ENCODE results near the gene WDPCP.
"Not testable (repeated sequence)": the region's sequence is repeated elsewhere in the genome, so short reads cannot be mapped to it uniquely, and the experiment has no call there.

The WDPCP gene

DNA sequence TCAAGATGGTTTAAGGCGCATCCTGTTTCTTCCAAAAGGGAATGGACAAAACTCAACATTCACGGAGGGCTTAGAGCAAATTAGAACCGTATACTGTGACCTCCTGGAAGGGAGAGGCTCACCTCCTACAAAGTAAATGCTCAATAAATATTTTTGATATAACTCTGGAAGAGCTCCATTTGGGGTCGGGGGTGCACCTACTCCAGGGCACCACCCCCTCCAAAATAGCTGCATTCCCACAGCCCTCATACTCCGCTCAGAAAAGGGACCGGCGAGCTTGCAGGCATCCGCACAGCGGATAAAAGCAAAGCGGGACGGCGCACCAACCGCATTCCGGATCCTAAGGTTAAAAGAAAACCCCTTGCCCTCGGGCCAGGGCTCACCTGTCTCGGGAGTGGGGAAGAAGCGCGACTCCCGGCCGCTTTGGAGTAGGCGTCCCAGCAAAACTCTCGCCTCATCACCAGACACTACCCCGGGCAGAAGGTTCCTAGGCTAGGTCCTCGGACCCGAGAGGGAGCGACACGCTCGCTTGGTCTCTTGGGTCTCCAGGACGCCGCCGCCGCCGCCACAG, 378 bp downstream of the WDPCP start:
- Histone ChIP-seq H3K9me3 (ENCODE audit: low read length) (no peaks in the 10 kb centered on the region), H3K9ac (ENCODE audit: low read length) (peak overlapping the region; percentile 18), H3K27ac (ENCODE audit: low read depth, low read length) (peak overlapping the region; percentile 91), H3K4me1 (ENCODE audit: insufficient read depth, low read length) (peaks cover 30% of the 10 kb centered on the region), H3K36me3 (ENCODE audit: insufficient read depth, low read length) (no peaks in the 10 kb centered on the region), H3K4me3 (ENCODE audit: low read depth in 1 of 2, low read length in 2 of 2) (peak overlapping the region; percentile 80 to 94), H3K27me3 (ENCODE audit: control insufficient read depth in 1 of 2, insufficient read depth in 2 of 2, low read length in 2 of 2) (no peaks in the 10 kb centered on the region)

DNA sequence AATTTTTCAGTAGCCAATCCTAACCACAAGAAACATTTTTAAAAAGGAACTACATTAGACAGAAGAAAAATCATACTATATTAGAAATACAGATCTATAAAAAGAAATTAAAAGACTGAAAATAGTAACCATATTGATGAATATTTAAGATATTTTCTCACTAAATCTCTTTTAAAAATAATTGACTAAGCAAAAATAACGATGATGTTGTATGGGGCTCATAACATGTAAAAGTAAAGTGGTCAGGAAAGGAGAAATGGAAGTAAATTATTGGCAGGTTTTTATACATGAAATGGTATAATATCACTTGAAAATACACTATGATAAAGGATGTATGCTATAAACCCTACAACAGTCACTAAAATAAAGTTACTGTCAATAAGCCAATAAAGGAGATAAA, 5.4 kb downstream of the WDPCP start:
- Histone ChIP-seq H3K9ac (ENCODE audit: low read length) (no peak overlapping the region), H3K27ac (ENCODE audit: low read depth, low read length) (no peak overlapping the region), H3K4me1 (ENCODE audit: insufficient read depth, low read length) (peaks cover 15% of the 10 kb centered on the region), H3K27me3 (ENCODE audit: control insufficient read depth in 1 of 2, insufficient read depth in 2 of 2, low read length in 2 of 2) (no peaks in the 10 kb centered on the region), H3K9me3 (ENCODE audit: low read length) (no peaks in the 10 kb centered on the region), H3K4me3 (ENCODE audit: low read depth in 1 of 2, low read length in 2 of 2) (no peak overlapping the region), H3K36me3 (ENCODE audit: insufficient read depth, low read length) (no peaks in the 10 kb centered on the region)

DNA sequence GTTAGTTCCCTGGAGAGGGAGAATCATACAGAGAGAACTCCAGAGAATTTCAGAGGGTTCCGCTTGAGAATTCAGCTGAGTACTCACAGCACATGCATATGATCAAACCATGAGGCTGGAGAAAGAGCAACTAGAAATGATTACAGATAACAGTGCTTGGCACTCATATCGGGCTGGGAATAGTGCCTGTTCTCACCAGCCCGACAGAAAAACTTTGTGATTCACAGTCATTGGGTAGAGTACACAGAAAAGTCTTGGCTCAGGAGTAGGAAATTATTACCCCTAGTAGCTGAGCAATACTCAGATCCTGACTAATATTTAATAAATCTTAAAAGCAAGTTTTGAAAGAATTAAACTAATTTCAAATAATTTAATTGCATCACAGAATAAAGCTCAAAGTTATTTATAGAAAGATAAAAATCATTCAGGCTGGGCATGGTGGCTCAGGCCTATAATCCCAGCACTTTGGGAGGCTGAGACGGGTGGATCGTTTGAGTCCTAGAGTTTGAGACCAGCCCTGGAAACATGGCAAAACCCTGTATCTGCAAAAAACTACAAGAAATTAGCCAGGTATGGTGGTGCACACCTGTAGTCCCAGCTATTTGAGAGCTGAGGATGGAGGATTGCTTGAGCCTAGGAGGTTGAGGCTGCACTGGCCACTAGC, 6.8 kb downstream of the WDPCP start:
- Histone ChIP-seq H3K9me3 (ENCODE audit: low read length) (no peaks in the 10 kb centered on the region), H3K9ac (ENCODE audit: low read length) (no peak overlapping the region), H3K36me3 (ENCODE audit: insufficient read depth, low read length) (no peaks in the 10 kb centered on the region), H3K27me3 (ENCODE audit: control insufficient read depth in 1 of 2, insufficient read depth in 2 of 2, low read length in 2 of 2) (no peaks in the 10 kb centered on the region), H3K4me1 (ENCODE audit: insufficient read depth, low read length) (peaks cover 9% of the 10 kb centered on the region), H3K4me3 (ENCODE audit: low read depth in 1 of 2, low read length in 2 of 2) (no peak overlapping the region), H3K27ac (ENCODE audit: low read depth, low read length) (peak overlapping the region; percentile 52)

DNA sequence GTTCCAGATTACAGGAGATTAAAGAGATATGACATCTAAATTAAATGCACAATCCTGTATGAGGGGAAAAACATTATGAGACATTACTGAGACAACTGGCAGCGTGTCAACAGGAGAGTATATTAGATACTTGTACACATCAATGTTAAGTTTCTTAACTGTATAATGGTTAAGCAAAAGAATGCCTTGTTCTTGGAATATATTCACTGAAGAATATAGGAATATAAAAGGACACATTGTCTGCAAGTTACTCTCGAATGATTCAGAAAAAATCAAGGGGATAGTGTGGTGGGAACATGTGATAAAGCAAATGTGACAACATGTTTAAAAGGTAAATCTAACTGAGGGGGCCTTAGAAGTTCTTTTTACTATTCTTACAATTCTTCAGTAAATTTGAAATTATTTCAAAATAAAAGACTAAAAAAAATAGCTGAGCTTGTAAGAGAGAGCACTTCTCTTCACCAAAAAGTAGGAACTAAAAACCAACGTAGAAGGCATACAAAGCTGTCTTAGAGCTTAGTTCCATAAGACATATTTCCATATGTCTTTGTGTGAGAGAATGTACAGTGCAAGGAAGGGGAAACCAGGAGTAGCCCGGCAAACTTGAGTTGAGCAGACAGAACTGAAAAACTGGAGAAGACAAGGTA, 7.5 kb downstream of the WDPCP start:
- no peak overlapping the region for H3K9ac ChIP-seq (ENCODE audit: low read length)
- H3K4me1 ChIP-seq (ENCODE audit: insufficient read depth, low read length): peaks cover 9% of the 10 kb centered on the region
- no peaks in the 10 kb centered on the region for H3K9me3 ChIP-seq (ENCODE audit: low read length)
- H3K4me3 ChIP-seq (ENCODE audit: low read depth in 1 of 2, low read length in 2 of 2): no peak overlapping the region
- H3K27ac ChIP-seq (ENCODE audit: low read depth, low read length): peak overlapping the region; percentile 52
- no peaks in the 10 kb centered on the region for H3K27me3 ChIP-seq (ENCODE audit: control insufficient read depth in 1 of 2, insufficient read depth in 2 of 2, low read length in 2 of 2)
- no peaks in the 10 kb centered on the region for H3K36me3 ChIP-seq (ENCODE audit: insufficient read depth, low read length)

DNA sequence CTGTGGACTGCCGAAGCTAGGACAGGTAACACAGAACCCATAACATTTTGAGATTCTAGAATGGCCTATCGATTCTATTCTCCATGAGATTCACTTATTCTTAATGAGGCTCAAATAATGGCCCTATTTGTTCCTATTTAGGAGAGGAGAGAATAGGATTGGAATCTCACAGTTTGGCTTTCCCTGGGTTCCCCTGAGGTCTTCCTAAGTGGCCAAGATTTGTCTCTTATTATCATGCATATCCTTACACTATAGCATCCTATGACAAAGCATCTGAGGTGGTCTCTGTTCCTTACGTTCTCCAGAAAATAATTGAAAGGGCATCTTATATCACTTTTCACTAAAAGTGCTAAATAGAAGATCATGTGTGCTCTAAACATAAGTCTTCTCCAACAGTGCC, 9.5 kb downstream of the WDPCP start:
- no peak overlapping the region for H3K4me3 ChIP-seq (ENCODE audit: low read depth in 1 of 2, low read length in 2 of 2)
- no peaks in the 10 kb centered on the region for H3K9me3 ChIP-seq (ENCODE audit: low read length)
- no peaks in the 10 kb centered on the region for H3K36me3 ChIP-seq (ENCODE audit: insufficient read depth, low read length)
- H3K27ac ChIP-seq (ENCODE audit: low read depth, low read length): no peak overlapping the region
- H3K9ac ChIP-seq (ENCODE audit: low read length): no peak overlapping the region
- H3K27me3 ChIP-seq (ENCODE audit: control insufficient read depth in 1 of 2, insufficient read depth in 2 of 2, low read length in 2 of 2): no peaks in the 10 kb centered on the region
- H3K4me1 ChIP-seq (ENCODE audit: insufficient read depth, low read length): peaks cover 9% of the 10 kb centered on the region

DNA sequence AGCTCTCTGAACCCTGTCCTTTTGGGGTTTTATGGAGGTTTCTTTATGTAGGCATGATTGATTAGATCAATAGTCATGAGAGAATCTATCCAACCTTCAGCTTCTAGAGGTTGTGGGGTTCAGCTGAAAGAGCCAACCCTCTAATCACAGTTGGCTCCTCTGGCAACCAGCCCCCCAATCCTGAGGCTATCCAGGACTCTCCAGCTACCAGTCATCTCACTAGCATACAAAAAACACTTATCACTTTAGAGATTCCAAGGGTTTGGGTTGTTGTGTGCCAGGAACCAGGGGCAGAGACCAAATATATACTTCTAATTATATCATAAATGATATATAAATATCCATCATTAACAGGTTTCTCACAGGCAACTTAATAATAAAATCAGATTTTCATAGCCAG, 11.7 kb downstream of the WDPCP start:
- Histone ChIP-seq H3K9me3 (ENCODE audit: low read length) (no peaks in the 10 kb centered on the region), H3K4me1 (ENCODE audit: insufficient read depth, low read length) (peaks cover 9% of the 10 kb centered on the region), H3K9ac (ENCODE audit: low read length) (no peak overlapping the region), H3K4me3 (ENCODE audit: low read depth in 1 of 2, low read length in 2 of 2) (no peak overlapping the region), H3K36me3 (ENCODE audit: insufficient read depth, low read length) (no peaks in the 10 kb centered on the region), H3K27me3 (ENCODE audit: control insufficient read depth in 1 of 2, insufficient read depth in 2 of 2, low read length in 2 of 2) (no peaks in the 10 kb centered on the region), H3K27ac (ENCODE audit: low read depth, low read length) (no peak overlapping the region)

DNA sequence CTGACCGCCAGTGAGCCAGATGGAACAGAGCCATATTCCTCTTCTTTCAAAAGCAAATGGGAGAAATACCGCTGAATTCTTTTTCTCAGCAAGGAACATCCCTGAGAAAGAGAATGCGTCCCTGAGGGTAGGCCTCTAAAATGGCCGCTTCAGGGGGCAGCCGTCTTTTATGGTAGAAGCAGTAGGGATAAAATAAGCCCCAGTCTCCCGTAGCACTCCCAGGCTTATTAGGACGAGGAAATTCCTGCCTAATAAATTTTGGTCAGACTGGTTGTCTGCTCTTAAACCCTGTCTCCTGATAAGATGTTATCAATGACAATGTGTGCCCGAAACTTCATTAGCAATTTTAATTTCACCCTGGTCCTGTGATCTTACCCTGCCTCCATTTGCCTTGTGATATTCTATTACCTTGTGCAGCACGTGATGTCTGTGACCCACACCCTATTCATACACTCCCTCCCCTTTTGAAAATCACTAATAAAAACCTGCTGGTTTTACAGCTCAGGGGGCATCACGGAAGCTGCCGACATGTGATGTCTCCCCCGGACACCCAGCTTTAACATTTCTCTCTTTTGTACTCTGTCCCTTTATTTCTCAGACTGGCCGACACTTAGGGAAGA, 14.4 kb downstream of the WDPCP start:
- not testable (repeated sequence) for H3K9me3 ChIP-seq (ENCODE audit: low read length); H3K9ac ChIP-seq (ENCODE audit: low read length); H3K27me3 ChIP-seq (ENCODE audit: control insufficient read depth in 1 of 2, insufficient read depth in 2 of 2, low read length in 2 of 2); H3K4me3 ChIP-seq (ENCODE audit: low read depth in 1 of 2, low read length in 2 of 2); H3K36me3 ChIP-seq (ENCODE audit: insufficient read depth, low read length); H3K27ac ChIP-seq (ENCODE audit: low read depth, low read length); H3K4me1 ChIP-seq (ENCODE audit: insufficient read depth, low read length)

DNA sequence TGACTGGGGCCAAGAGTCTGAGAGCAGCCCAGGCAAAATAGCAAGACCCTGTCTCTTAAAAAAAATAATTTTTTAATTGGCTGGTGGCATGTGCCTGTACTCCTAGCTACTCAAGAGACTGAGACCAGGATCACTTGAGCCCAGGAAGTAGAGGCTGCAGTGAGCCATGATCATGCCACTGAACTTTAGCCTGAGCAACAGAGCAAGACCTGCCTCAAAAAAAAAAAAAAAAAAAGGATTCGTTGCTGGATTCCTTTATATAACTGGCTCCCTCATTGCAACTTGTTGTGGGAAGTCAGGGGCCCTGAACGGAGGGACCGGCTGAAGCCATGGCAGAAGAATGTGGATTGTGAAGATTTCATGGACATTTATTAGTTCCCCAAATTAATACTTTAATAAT, 15.3 kb downstream of the WDPCP start:
- H3K27ac ChIP-seq (ENCODE audit: low read depth, low read length); H3K4me3 ChIP-seq (ENCODE audit: low read depth in 1 of 2, low read length in 2 of 2); H3K27me3 ChIP-seq (ENCODE audit: control insufficient read depth in 1 of 2, insufficient read depth in 2 of 2, low read length in 2 of 2); H3K36me3 ChIP-seq (ENCODE audit: insufficient read depth, low read length); H3K4me1 ChIP-seq (ENCODE audit: insufficient read depth, low read length); H3K9ac ChIP-seq (ENCODE audit: low read length); H3K9me3 ChIP-seq (ENCODE audit: low read length): not testable (repeated sequence)

DNA sequence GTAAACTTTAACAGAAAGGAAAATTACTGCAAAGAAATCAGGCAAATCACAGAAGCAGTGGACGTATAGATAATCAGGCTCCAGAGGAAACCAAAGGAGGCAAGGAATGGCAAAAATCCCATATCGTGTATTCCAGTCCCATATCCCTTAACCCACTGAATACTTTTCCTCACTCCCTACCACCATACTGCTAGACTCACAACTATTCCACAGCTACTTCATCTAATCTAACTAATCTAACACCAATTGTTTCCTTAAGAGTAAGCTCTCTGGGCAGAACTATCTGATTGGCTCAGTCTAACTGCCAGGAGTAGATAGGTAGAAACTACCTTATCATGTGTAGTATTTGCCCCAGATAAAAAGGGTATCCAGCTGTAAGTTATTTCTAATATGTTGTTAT, 16.3 kb downstream of the WDPCP start:
- Histone ChIP-seq H3K36me3 (ENCODE audit: insufficient read depth, low read length) (no peaks in the 10 kb centered on the region), H3K4me1 (ENCODE audit: insufficient read depth, low read length) (no peaks in the 10 kb centered on the region), H3K9me3 (ENCODE audit: low read length) (no peaks in the 10 kb centered on the region), H3K4me3 (ENCODE audit: low read depth in 1 of 2, low read length in 2 of 2) (no peak overlapping the region), H3K27ac (ENCODE audit: low read depth, low read length) (no peak overlapping the region), H3K27me3 (ENCODE audit: control insufficient read depth in 1 of 2, insufficient read depth in 2 of 2, low read length in 2 of 2) (no peaks in the 10 kb centered on the region), H3K9ac (ENCODE audit: low read length) (no peak overlapping the region)

DNA sequence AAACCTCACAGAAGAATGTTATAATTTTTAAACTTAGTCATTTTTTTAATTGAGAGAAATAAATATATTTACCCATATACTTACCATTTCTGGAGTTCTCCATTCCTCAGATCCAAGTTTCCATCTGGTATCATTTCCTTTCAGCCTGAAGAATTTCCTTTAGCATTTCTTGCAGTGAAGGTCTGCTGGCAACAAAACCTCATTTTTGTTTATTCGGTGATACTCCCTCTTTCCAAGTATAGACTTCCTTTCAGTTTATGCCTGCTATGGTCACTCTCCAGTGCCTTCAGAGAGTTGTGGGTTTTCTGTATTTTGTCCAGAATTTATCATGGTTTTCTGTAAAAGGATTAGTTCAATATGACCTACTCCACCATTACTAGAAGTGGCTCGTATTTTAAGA, 17.0 kb downstream of the WDPCP start:
- H3K27ac ChIP-seq (ENCODE audit: low read depth, low read length): no peak overlapping the region
- H3K4me3 ChIP-seq (ENCODE audit: low read depth in 1 of 2, low read length in 2 of 2): no peak overlapping the region
- H3K9ac ChIP-seq (ENCODE audit: low read length): no peak overlapping the region
- no peaks in the 10 kb centered on the region for H3K9me3 ChIP-seq (ENCODE audit: low read length)
- H3K4me1 ChIP-seq (ENCODE audit: insufficient read depth, low read length): no peaks in the 10 kb centered on the region
- H3K27me3 ChIP-seq (ENCODE audit: control insufficient read depth in 1 of 2, insufficient read depth in 2 of 2, low read length in 2 of 2): no peaks in the 10 kb centered on the region
- no peaks in the 10 kb centered on the region for H3K36me3 ChIP-seq (ENCODE audit: insufficient read depth, low read length)

DNA sequence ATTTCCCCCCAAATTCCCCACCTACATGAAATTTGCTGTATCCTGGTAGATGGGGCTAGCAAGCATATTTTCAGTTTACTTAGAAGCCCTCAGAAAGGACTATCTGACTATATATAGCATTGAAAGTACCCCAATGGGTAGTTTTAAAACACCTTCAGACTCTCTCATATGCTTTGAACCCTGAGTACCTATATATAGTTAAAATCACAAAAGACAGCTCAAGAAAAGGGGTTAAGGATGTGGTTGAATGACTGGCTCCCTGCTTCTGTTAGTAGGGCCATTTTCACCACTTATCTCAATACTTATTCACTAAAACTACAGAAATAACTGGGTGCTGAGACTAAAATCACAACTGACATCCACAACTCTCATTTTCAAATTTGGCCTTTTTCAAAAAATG, 18.5 kb downstream of the WDPCP start:
- Histone ChIP-seq H3K4me1 (ENCODE audit: insufficient read depth, low read length) (no peaks in the 10 kb centered on the region), H3K9me3 (ENCODE audit: low read length) (no peaks in the 10 kb centered on the region), H3K27ac (ENCODE audit: low read depth, low read length) (no peak overlapping the region), H3K36me3 (ENCODE audit: insufficient read depth, low read length) (no peaks in the 10 kb centered on the region), H3K27me3 (ENCODE audit: control insufficient read depth in 1 of 2, insufficient read depth in 2 of 2, low read length in 2 of 2) (no peaks in the 10 kb centered on the region), H3K4me3 (ENCODE audit: low read depth in 1 of 2, low read length in 2 of 2) (no peak overlapping the region), H3K9ac (ENCODE audit: low read length) (no peak overlapping the region)
